HepG2 (cell line): Measurements from ENCODE around the gene RPL22L1. TPM values are rescaled to one million over a fixed set of nuclear protein-coding genes. Genes with fewer than 3 reads are reported as not detected.
A peak's percentile ranks its signal among the peaks of the same experiment; 100 is the strongest.

ENCODE experiments used
- ATAC-seq: fragments of 200-7000 bp; cut with Tn5 transposase; 3 replicates; pipeline ENCODE4 v1.9.1; 2020; ENCODE audit warnings: mild to moderate bottlenecking, moderate library complexity
- Bru-seq: library from RNA; stranded (reverse); fragments of 400-500 nt; gene quantifications from one replicate; lab custom pipeline; 2021; lab: Mats Ljungman, UMichigan
- BruChase-seq, 2 experiments: library from RNA; stranded (reverse); fragments of 400-500 nt; gene quantifications; one replicate each; lab custom pipeline; 2021; lab: Mats Ljungman, UMichigan
- BruUV-seq: library from RNA; stranded (reverse); fragments of 400-500 nt; replicated peaks from 2 replicates; lab custom pipeline; 2021; lab: Mats Ljungman, UMichigan
- CTCF ChIA-PET: fragments of 300-600 bp; formaldehyde crosslinking; extraction: SDS; loops from one replicate; lab custom pipeline; 2021; ENCODE audit warnings: low total read pairs, inconsistent platforms, low intra/inter-chr PET ratio; lab: Yijun Ruan, JAX
- POLR2A ChIA-PET: fragments of 350-600 bp; sonication (Branson Sonifier 250); formaldehyde crosslinking; loops from one replicate; lab custom pipeline; 2020; ENCODE audit warnings: antibody characterized with exemption, inconsistent platforms; lab: Yijun Ruan, JAX
- DNase-seq: peaks from one replicate; pipeline ENCODE4 v3.0.0-alpha.2; 2015; ENCODE audit warnings: low spot score
- FAIRE-seq: peaks from 3 replicates; lab custom pipeline; 2011; peaks lifted over from hg19 to GRCh38; lab: Jason Lieb, UNC
- H2AFZ ChIP-seq: one replicate; pipeline ENCODE4 v1.6.1; 2011; ENCODE audit warnings: low read length, inconsistent platforms
- H3K27ac ChIP-seq: fragments of 300-600 bp; 3 replicates; pipeline ENCODE4 v1.8.0; 2011; ENCODE audit warnings: mixed run types, mild to moderate bottlenecking, mixed read lengths, low read length, inconsistent platforms; ENCODE audit not compliant: insufficient read depth; ENCODE audit errors: extremely low read length
- H3K27me3 ChIP-seq, 2 experiments: fragments of 200-600 bp in 1 of 2; 2 replicates in 1 of 2; 3 replicates in 1 of 2; pipeline versions ENCODE4 v1.6.0 to v1.8.0; 2011; ENCODE audit warnings: low read length in 2 of 2, mild to moderate bottlenecking in 2 of 2, moderate library complexity in 2 of 2, inconsistent platforms in 1 of 2; ENCODE audit not compliant: insufficient read depth in 2 of 2, control insufficient read depth in 1 of 2
- H3K36me3 ChIP-seq, 2 experiments: fragments of 200-600 bp in 1 of 2; replicated peaks in 1 of 2; 2 replicates in 1 of 2; 3 replicates in 1 of 2; pipeline versions ENCODE4 v1.5.1 to v1.8.0; 2011; ENCODE audit warnings: low read length in 2 of 2, inconsistent platforms in 1 of 2; ENCODE audit not compliant: insufficient read depth in 2 of 2, control insufficient read depth in 1 of 2
- H3K4me1 ChIP-seq: 2 replicates; pipeline ENCODE4 v1.5.1; 2012; ENCODE audit warnings: low read length, inconsistent platforms; ENCODE audit not compliant: insufficient read depth
- H3K4me2 ChIP-seq: 2 replicates; pipeline ENCODE4 v1.6.0; 2011; ENCODE audit warnings: low read depth, low read length, inconsistent platforms
- H3K4me3 ChIP-seq, 3 experiments: fragments of 200-600 bp in 1 of 3; sonication (generic), shearing (Covaris generic) in 1 of 3; replicated peaks in 1 of 3; 2 replicates each; pipeline ENCODE4 v1.5.1; 2011 to 2016; ENCODE audit warnings: low read length in 3 of 3, inconsistent platforms in 2 of 3, low read depth in 2 of 3, mild to moderate bottlenecking in 2 of 3, control low read depth in 1 of 3, mixed read lengths in 1 of 3; ENCODE audit not compliant: insufficient read depth in 1 of 3
- H3K79me2 ChIP-seq: one replicate; pipeline ENCODE4 v1.6.1; 2011; ENCODE audit warnings: low read length, inconsistent platforms; ENCODE audit not compliant: insufficient read depth
- H3K9ac ChIP-seq: 2 replicates; pipeline ENCODE4 v1.6.0; 2011; ENCODE audit warnings: mild to moderate bottlenecking, low read depth, low read length, inconsistent platforms; ENCODE audit not compliant: insufficient read depth
- H3K9me3 ChIP-seq: 2 replicates; pipeline ENCODE4 v1.5.1; 2012; ENCODE audit warnings: mild to moderate bottlenecking, low read length
- H4K20me1 ChIP-seq: 2 replicates; pipeline ENCODE4 v1.6.0; 2011; ENCODE audit warnings: inconsistent platforms, mild to moderate bottlenecking, low read length, moderate library complexity; ENCODE audit not compliant: insufficient read depth
- CAMTA2 ChIP-seq: sonication (generic); formaldehyde crosslinking; IDR thresholded peaks from 2 replicates; pipeline ENCODE4 v1.4.0; 2020; ENCODE audit warnings: mild to moderate bottlenecking, missing genetic modification reagents, borderline replicate concordance
- CCAR2 ChIP-seq: fragments of 200-400 bp; formaldehyde crosslinking; optimal IDR thresholded peaks from 2 replicates; pipeline ENCODE3; 2018; ENCODE audit warnings: low read depth, mild to moderate bottlenecking, low read length, moderate library complexity
- EEA1 ChIP-seq: sonication (generic); formaldehyde crosslinking; IDR thresholded peaks from 2 replicates; pipeline ENCODE4 v1.5.1; 2020; ENCODE audit warnings: mild to moderate bottlenecking, missing genetic modification reagents, borderline replicate concordance
- MAX ChIP-seq: IDR thresholded peaks from 2 replicates; pipeline ENCODE4 v1.6.1; 2012; ENCODE audit warnings: inconsistent platforms
- PAX8 ChIP-seq: sonication (generic); formaldehyde crosslinking; IDR thresholded peaks from 2 replicates; pipeline ENCODE4 v1.8.0; 2022; ENCODE audit warnings: mild to moderate bottlenecking, missing genetic modification reagents, borderline replicate concordance
- POLR2G ChIP-seq: fragments of 200-400 bp; formaldehyde crosslinking; IDR thresholded peaks from 2 replicates; pipeline ENCODE4 v1.6.1; 2018; ENCODE audit warnings: mild to moderate bottlenecking, low read depth, low read length, moderate library complexity
- ZFP36 ChIP-seq: fragments of 150-350 bp; IDR thresholded peaks from 2 replicates; pipeline ENCODE4 v1.6.1; 2018; ENCODE audit warnings: borderline replicate concordance, low read length, low read depth; ENCODE audit not compliant: partially characterized antibody
- ZNF800 ChIP-seq: sonication (generic); formaldehyde crosslinking; IDR thresholded peaks from 2 replicates; pipeline ENCODE4 v1.4.0; 2020; ENCODE audit warnings: missing genetic modification reagents
- ZSCAN25 ChIP-seq: sonication (generic); formaldehyde crosslinking; IDR thresholded peaks from 2 replicates; pipeline ENCODE4 v1.8.0; 2022; ENCODE audit warnings: mild to moderate bottlenecking, missing genetic modification reagents
- WGBS: methylation state at CpG from one replicate; pipeline ENCODE4 v1.1.6; 2017; ENCODE audit warnings: low lambda C conversion rate; 5-methylcytosine and 5-hydroxymethylcytosine counted together
- in situ Hi-C: cut with HindIII; loops from 2 replicates; pipeline ENCODE4 v1.10.0; 2017; ENCODE audit warnings: low pct_unique_long_range_greater_than_20kb; ENCODE audit not compliant: extremely low pct_ligation_motif_present
- intact Hi-C: fragments of 100-400 bp; cut with micrococcal nuclease; formaldehyde crosslinking; loops from one replicate; pipeline ENCODE4 v1.10.0; 2022; ENCODE audit not compliant: unreplicated experiment
- long read RNA-seq, 2 experiments: library from RNA in 1 of 2; library from polyadenylated mRNA in 1 of 2; stranded (forward) in 1 of 2; unstranded in 1 of 2; transcript quantifications; one replicate each; pipeline ENCODE4 v2.0.0, GENCODE V29; 2019 to 2022
- polyA minus RNA-seq, 3 experiments: library from RNA; depleted of rRNA, polyadenylated mRNA; stranded (reverse); fragments of >200 nt; gene quantifications; 2 replicates each; pipeline ENCODE4 v1.2.3, GENCODE V29; 2011; ENCODE audit warnings: low replicate concordance in 1 of 3
- polyA plus RNA-seq, 8 experiments: library from polyadenylated mRNA; depleted of rRNA in 3 of 8; stranded (reverse) in 7 of 8; unstranded in 1 of 8; fragments of >200 nt; fragmentation: Illumina TruSeq in 4 of 8; extraction: Trizol in 4 of 8; gene quantifications; 2 replicates each; pipeline versions ENCODE4 v1.2.1 to v1.2.3, GENCODE V29; 2011 to 2016; ENCODE audit warnings: low read depth in 4 of 8, missing spikeins in 1 of 8, mixed read lengths in 1 of 8; ENCODE audit not compliant: insufficient read depth in 1 of 8
- total RNA-seq, 5 experiments: library from RNA; depleted of rRNA; stranded (reverse); fragments of >200 nt; fragmentation: Illumina TruSeq; extraction: Trizol; gene quantifications; 2 replicates each; pipeline ENCODE4 v1.2.3, GENCODE V29; 2016; ENCODE audit warnings: low read depth in 1 of 5

Gene RPL22L1
- 150 and 152 TPM in 2 replicates for total RNA-seq (2016; rRNA removed; fragmentation: Illumina TruSeq; extraction: Trizol)
- total RNA-seq (2016; cell fraction: cytosol; rRNA removed; fragmentation: Illumina TruSeq; extraction: Trizol; ENCODE audit: low read depth): 116 and 134 TPM in 2 replicates
- 151 and 154 TPM in 2 replicates for total RNA-seq (2016; cell fraction: insoluble cytoplasmic fraction; rRNA removed; fragmentation: Illumina TruSeq; extraction: Trizol)
- total RNA-seq (2016; cell fraction: membrane; rRNA removed; fragmentation: Illumina TruSeq; extraction: Trizol): 153 and 155 TPM in 2 replicates
- 82.3 and 106 TPM in 2 replicates for total RNA-seq (2016; cell fraction: nucleus; rRNA removed; fragmentation: Illumina TruSeq; extraction: Trizol)
- polyA plus RNA-seq (2011; rRNA removed): 42.7 and 44.1 TPM in 2 replicates
- polyA plus RNA-seq (2011; cell fraction: cytosol; rRNA removed): 23.0 and 50.4 TPM in 2 replicates
- 10.1 and 18.0 TPM in 2 replicates for polyA plus RNA-seq (2011; cell fraction: nucleus; rRNA removed)
- 109 and 125 TPM in 2 replicates for polyA plus RNA-seq (2012)
- 110 and 115 TPM in 2 replicates for polyA plus RNA-seq (2016; cell fraction: cytosol; fragmentation: Illumina TruSeq; extraction: Trizol; ENCODE audit: low read depth)
- polyA plus RNA-seq (2016; cell fraction: insoluble cytoplasmic fraction; fragmentation: Illumina TruSeq; extraction: Trizol; ENCODE audit: low read depth): 101 and 141 TPM in 2 replicates
- polyA plus RNA-seq (2016; cell fraction: membrane; fragmentation: Illumina TruSeq; extraction: Trizol; ENCODE audit: low read depth): 105 and 124 TPM in 2 replicates
- polyA plus RNA-seq (2016; cell fraction: nucleus; fragmentation: Illumina TruSeq; extraction: Trizol; ENCODE audit: insufficient read depth, low read depth): 145 and 173 TPM in 2 replicates
- 1.2 and 4.4 TPM in 2 replicates for polyA minus RNA-seq (2011; rRNA and poly(A)+ RNA removed; ENCODE audit: low replicate concordance)
- polyA minus RNA-seq (2011; cell fraction: cytosol; rRNA and poly(A)+ RNA removed): 5.8 and 9.7 TPM in 2 replicates
- polyA minus RNA-seq (2011; cell fraction: nucleus; rRNA and poly(A)+ RNA removed): 14.3 and 15.4 TPM in 2 replicates
- Bru-seq, nascent RNA: percentile 99 among the genes with signal in this experiment
- BruChase-seq, experiment 1, labeled RNA remaining after a 6-hour chase: percentile 97 among the genes with signal in this experiment
- BruChase-seq, experiment 2, labeled RNA remaining after a 2-hour chase: percentile 96 among the genes with signal in this experiment
- long read RNA-seq, experiment 1, transcript RPL22L1-201 (4 exons, 2,190 nt): major isoform, 32 of 50 reads
- long read RNA-seq, experiment 1, transcript RPL22L1-202 (4 exons, 506 nt): minor isoform, 6 of 50 reads
- long read RNA-seq, experiment 1, partial matches to known transcripts: 8 of 50 reads
- long read RNA-seq, experiment 1, other reads (novel, unspliced or antisense): 1 of 50 reads
- long read RNA-seq, experiment 2, transcript RPL22L1-204 (4 exons, 581 nt): minor isoform, 30 of 196 reads
- long read RNA-seq, experiment 2, transcript RPL22L1-202 (4 exons, 506 nt): minor isoform, 8 of 196 reads
- long read RNA-seq, experiment 2, transcript RPL22L1-201 (4 exons, 2,190 nt): major isoform, 66 of 196 reads
- long read RNA-seq, experiment 2, partial matches to known transcripts: 69 of 196 reads
- long read RNA-seq, experiment 2, other reads (novel, unspliced or antisense): 16 of 196 reads

- CTCF ChIA-PET: no interaction called here
- DNase-seq (peak; percentile 90), FAIRE-seq (peak; percentile 71), ATAC-seq (peak; percentile 94)
- H3K4me1 ChIP-seq: peaks cover 32% of the 10 kb centered on the region
- in situ Hi-C loops (no loop called here), intact Hi-C loops (loop anchor here (2.0 to 5.0 kb wide), 2 partner anchors 39 to 443 kb away; partner anchors contain the start of gene EIF5A2)
- H3K9ac ChIP-seq: peak within 1 kb of the TSS; percentile 96
- H4K20me1 ChIP-seq: peaks cover 24% of the 10 kb centered on the region
- BruUV-seq: TSS peak; percentile 75
- WGBS: 0% methylated on average over 27 of the region's 59 CpGs
- H3K27ac ChIP-seq: peak within 1 kb of the TSS; percentile 88
- H3K4me2 ChIP-seq: peak within 1 kb of the TSS; percentile 94
- H2AFZ ChIP-seq: peak within 1 kb of the TSS; percentile 85
- POLR2A ChIA-PET: interaction anchor here (0.6 to 2.5 kb wide), 15 partner anchors 12 to 599 kb away, joined by 3 to 30 read pairs (median 3); partner anchors contain the start of gene EIF5A2
- peaks cover 3 to 20% of the 10 kb centered on the region in 2 experiments; a peak in 4 of 5 replicates for H3K36me3 ChIP-seq
- no peaks in the 10 kb centered on the region for H3K27me3 ChIP-seq
- H3K4me3 ChIP-seq: peak within 1 kb of the TSS; percentile 68 to 87 (median 84)
- peaks cover 22% of the 10 kb centered on the region for H3K79me2 ChIP-seq
- H3K9me3 ChIP-seq: no peaks in the 10 kb centered on the region
- TF ChIP-seq CAMTA2 (CRISPR knock-in tag) (no peak), EEA1 (no peak), POLR2G (peak; percentile 100), ZSCAN25 (CRISPR knock-in tag) (no peak; the same call in 1 of the 2 replicates), PAX8 (CRISPR knock-in tag) (no peak), CCAR2 (no peak), MAX (peak; percentile 95), ZFP36 (no peak), ZNF800 (CRISPR knock-in tag) (peak; percentile 66; the same call in 1 of the 2 replicates)
Measured at GRCh38 chr3:170869645-170870593, at the start of gene RPL22L1. TSS of gene RPL22L1 (minus strand) at chr3:170870195. CDS start at chr3:170870167, 28 bp downstream.
